Activated T-helper 1 cell treated with anti-CD3 and anti-CD28 coated beads, Interleukin-2, amount 50 U/mL, for 16 hours (primary cell): ENCODE data around the gene SRSF4.
"Not testable (repeated sequence)": the region's sequence is repeated elsewhere in the genome, so short reads cannot be mapped to it uniquely, and the experiment has no call there.

Experiments used
- DNase-seq, 2 donors: peaks; one replicate each; pipeline ENCODE4 v3.0.0-alpha.2; 2020; ENCODE audit warnings: low read depth in 1 of 2, low spot score in 1 of 2

The SRSF4 gene

DNA sequence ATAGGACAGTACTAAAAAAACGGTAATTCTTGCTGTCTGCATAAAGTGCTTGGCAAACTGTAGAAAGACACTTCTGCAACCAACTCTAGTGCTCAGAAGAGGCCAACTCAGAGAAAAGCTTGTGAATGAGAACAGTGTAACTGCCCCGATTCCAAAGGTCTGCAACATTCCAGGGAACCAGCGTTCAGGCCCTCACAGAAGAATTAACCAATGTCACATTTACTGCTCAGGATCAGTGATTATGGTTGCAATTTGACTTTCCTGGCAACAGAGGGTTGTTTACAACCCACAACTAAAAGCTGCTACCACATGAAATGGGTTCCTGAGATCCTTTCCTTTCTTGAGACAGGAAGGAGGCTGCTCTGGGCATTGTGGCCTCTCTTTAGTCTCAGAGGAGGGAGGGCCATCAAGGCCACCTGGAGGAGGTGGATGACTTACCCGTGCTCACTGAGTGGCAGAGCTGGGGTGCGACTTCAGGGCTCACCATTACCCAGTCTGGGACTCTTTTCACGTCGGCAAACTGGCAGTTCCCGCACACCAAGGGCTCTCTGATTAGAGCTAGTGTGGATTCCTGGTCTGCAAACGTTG is 15.3 kb downstream of the SRSF4 start:
- DNase-seq, result no peak

DNA sequence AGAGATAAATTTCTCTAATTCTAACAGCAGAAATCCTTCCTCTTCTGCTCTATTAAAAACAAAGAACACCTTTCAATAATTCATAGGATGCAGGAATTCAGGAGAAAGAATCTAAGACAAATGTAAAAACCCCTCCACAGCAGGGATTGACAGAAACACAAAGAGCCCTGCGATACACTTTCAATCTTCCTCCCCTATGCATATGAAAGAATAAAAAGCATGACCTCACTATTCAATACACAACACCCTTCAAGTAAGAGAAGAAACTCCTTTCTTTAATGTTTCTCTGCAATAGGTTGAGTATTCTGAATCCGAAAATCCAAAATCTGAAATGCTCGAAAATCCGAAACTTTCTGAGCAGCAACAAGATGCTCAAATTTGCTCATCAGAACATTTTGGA is 17.1 kb downstream of the SRSF4 start:
- no peak for DNase-seq

DNA sequence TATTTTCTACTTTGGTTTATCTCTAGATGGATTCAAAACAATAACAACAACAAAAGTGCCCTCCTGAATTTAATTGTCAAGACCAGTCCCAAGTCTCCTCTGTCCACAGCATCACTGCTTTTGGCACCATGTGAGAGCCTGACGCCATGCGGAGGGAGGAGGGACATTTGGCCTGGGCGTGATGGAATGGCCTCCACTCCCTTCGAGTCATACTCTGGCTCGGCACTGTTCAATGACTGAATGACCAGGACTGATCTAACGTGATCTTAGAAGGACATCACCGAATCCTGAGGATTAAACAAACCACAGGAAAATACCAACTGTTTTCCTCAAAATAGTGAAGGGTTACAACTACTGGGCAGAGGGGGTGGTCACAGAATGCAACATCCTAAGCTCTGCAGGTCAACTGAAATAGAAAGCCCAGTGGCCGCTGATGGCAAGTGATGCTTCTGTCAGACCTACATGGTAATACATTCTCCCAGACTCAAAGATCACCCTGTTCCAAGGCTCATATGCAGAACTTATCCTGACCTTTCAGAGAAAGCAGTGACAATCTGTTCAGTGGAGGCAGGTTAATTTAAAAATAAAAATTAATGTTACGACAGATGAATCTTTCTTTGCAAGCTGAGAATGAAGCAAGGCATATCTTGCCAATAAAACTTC is 19.1 kb downstream of the SRSF4 start:
- DNase-seq, result no peak

DNA sequence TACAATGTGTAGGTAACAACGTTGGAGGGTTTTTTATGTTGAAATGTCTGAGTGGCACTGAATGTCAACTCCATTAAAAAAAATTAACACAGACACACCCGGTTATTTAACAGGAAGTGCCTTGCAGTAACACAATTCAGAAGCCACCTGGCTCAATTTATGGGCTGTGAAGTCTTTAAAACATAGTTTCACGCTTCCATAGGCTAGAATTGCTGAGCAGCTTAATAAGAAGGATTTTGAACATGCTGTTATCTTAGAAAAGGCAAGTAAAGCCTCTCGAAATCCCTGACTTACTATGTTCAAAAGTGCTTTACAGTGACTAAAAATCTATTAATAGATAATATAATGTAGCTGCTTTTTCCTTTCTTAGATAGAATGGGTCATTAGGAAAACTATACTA is 19.7 kb downstream of the SRSF4 start:
- no peak for DNase-seq

DNA sequence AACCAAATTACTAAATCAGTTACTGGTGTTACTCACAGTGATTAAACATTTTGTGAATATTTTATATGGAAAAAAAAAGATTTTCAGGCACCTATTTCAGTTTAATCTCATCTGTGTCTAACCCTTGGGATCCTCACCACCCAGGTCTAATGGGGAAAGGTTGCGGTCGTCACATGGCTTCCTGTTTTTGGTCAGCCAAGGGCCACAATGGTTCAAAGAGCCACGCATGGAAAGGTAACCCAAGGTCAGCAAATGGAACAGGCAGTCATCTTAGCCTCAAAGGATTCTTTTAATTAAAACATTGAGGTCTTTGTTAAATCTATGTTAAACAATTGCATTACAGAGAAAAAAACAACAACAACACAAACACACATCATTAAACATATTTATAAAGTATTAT is 21.9 kb downstream of the SRSF4 start:
- DNase-seq, result no peak

DNA sequence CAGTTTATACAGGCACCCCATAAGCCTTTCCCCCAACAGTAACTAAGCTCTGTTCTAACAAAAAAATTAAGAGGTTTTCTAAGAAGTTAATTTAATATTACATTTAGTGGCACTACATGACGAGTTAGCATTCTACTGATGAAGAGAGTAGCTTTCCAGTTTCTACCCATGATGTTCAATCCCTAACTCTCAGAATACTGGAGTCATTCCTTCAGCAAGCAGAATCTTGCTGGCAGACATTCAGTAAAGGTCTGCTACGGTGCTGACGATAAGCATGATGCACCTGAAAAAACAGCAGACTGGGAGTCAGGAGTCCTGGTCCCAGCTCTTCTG is 24.5 kb downstream of the SRSF4 start:
- DNase-seq, result no peak

DNA sequence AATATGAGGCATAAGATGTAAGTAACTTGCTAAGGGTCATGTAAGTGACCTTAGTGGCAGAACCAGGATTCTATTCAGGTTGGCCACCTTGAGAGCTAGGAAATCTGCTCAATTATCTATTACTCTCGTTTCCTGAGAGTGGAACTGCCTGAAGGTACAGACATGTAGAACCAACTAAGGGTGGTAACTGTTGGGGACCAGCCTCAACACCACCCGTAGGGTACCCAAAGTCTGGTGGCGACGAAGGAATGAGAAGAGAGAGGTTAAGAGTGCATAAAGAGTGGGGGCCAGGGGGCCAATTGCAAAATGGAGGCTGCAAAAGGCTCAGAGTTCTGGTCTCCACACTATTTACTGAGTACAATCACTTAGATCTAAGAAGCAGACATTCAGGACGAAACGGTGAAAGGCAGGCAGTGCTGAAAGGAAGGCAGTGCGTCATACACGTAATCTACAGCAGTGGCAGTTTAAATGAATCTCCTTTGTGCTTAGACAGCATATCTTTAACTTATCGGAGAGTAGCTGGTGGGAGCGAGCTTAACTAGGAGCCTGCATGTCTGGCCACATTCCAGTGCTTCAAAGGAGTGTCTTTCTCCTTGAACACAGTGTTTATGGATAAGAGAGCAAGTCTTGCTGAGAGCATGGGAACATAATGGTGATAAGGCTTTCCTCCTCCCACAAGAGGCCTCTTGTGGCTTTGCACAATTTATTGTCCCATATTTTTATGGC is 25.0 kb downstream of the SRSF4 start:
- no peak for DNase-seq

DNA sequence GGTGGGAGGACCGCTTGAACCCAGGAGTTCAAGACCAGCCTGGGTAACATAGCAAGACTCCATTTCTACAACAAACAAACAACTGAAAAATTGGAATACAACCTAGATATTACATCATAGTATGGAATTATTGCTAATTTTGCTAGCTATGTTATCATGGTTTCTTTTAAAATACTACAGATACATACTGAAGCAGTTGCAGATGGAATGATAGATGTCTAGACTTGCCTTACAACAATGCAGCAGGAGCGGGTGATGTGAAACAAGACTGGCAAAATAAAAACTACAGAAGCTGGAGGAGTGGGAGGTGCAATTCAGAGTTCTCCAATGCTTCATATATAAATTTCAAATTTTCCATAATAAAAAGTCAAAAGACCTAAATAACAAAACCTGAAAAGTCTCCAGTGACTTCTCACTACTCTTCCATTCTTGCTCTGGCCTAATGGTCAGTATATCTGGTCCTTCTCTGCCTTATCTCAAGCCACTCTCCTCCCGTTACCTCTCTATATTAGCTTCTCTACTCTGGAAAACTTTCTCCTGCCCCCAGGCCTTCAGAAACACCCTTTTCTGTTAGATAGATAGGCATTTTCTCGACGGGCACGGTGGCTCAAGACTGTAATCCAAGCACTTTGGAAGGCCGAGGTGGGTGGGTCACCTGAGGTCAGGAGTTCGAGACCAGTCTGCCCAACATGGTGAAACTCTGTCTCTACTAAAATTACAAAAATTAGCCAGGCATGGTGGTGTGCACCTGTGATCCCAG is 29.5 kb downstream of the SRSF4 start:
- no peak for DNase-seq

DNA sequence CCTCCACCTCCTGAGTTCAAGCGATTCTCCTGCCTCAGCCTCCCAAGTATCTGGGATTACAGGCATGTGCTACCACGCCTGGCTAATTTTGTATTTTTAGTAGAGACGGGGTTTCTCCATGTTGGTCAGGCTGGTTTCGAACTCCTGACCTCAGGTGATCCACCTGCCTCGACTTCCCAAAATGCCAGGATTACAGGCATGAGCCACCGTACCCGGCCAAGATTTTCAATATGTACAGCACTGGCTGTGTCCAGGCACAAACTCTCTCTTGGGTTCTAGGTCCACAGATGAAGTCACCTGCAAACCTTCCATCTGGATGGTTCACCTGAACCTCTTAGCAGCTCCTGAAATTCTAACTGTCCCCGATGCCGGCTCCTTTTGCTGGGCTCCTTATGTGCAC is 31.4 kb downstream of the SRSF4 start:
- not testable (repeated sequence) for DNase-seq

DNA sequence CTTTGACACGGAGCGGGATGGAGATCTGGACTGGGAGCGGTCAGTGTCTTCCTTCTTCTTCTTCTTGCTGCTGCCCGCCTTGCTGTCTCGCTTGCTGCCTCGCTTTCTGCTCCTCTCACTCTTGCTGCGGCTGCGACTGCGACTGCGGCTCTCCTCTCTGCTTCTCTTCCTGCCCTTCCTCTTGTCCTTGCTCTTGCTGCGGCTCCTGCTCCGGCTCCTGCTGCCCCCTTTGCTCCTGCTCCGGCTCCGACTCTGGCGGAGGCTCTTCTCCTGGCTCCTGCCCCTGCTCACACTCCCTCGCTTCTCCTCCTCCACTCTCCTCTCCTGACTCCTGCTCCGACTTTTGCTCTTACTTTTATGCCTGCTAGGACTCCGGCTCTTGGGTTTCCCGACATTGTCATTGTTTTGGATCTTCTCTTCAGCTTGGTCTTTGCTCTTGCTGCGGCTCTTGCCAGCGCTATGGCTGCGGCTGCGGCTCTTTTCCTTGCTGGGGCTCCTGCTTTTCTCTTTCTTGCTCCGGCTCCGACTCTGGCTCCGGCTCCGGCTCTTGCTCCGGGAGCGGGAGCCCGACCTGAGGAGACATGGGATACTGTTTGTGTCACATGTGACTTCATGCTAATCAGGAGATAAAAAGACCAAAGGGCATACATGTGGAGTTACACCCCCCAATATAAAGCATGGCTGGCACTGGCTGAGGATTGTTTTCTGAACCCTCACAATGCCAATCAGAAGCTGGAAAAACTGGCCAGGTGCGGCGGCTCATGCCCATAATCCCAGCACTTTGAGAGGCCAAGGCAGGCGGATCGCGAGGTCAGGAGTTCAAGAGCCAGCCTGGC is 32.8 kb downstream of the SRSF4 start:
- no peak for DNase-seq

DNA sequence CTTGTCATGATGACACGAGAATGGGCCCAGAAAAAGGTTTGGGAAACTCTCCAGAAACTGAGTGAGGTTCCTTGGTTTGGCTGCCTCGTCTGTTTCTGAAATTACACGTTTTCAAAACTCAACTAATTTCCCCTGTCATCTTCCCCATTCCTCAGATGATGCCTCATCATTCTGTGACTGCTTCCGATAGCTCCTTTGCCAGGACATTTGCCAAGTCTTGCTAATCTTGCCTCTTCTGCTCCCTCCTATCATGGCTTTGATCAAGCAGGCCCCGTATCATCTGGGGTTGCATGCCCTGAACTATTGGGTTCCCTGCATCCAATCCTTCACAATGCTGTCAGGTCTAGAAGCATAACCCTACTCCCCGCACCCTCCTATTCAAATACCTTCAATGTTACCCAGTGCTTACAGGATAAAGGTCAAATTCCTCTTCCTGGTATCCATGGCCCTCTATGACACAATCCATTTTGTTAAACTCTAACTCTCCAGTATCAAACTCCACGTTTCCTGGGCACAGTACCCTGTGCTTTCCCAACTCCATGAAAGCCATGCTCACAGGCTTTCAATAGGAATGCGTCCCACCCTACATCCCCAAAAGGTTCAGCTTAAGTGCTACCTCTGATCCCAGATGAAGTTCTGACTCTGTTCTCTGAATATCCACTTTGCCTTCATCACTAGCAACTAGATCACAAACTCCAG is 35.8 kb downstream of the SRSF4 start:
- DNase-seq, result no peak

DNA sequence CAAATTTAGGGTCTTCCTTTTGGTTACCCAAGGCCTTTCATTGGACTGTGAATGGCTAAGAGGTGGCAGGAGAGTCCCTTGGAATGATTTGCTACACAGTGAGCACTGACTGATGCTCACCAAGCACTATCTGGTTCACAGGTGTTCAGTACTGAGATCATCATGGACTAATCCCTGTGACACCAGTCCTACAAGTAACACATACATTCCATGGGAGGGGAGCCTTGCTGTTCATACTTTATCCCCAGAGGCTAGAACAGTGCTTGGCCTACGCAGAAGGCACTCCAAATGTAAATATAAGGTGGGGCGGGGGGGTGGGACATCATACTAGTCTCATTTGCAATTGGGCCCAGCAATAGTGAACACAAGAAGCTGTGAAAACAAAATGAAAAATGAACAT is 37.5 kb downstream of the SRSF4 start:
- DNase-seq, result no peak

DNA sequence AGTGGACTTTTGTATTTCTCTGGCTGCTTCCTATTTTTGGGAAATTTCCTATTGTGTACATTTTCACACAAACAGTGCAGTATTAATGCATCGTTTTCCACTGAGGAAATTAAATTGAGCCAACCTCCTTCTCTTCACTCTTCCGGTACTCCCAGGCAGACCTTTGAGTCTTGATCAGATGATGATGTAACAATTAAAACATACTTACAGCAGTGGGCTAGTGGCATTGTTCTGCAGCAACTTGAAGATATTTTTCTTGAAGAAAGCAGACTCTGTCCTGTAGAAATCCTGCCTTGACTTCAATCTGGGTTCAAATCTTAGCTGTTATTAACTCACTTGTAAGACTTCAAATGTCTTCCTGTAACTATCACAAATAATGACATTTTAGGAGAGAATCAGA is 39.0 kb downstream of the SRSF4 start:
- DNase-seq, result no peak

DNA sequence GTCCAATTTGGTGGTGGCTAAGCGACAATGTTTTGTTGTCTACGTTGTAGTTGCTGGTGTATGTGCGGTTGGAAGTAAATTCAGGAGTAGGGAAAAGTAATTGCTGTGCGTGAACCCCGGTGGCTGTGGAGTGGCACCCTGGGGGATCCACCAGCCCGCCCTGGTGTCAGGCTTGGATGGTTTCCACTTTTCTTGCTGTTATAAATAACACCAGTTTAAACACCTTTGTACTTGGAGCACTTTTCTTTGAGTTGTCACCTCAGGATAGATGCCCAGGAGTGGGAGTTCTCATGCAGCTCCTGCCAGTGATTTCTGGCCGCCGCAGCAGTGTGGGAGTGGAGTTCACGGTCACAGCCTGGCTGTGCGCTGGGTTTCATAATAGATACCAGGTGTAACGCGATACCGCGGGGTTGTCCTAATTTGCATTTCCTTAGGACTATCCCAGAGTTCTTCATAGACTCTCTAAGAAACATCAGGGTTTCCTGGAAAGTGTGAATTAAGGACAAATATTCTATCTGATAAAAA is 45.2 kb downstream of the SRSF4 start:
- DNase-seq, result no peak

DNA sequence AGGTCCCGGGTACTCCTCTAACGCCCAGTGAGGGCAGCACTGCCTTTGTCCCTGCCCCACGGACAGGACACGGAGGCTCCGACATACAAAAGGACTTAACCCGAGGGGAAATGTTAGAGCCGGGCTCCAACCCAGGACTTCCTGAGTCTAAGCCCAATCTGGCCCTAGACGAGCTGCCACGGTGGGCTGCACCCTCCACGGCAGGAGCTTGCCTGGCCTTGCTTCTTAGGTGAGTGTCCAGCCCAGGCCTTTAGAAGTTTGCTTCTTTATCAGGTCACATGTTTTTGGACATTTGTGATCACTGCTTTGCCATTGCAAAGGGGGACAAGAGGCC is 47.0 kb downstream of the SRSF4 start:
- DNase-seq, result no peak

DNA sequence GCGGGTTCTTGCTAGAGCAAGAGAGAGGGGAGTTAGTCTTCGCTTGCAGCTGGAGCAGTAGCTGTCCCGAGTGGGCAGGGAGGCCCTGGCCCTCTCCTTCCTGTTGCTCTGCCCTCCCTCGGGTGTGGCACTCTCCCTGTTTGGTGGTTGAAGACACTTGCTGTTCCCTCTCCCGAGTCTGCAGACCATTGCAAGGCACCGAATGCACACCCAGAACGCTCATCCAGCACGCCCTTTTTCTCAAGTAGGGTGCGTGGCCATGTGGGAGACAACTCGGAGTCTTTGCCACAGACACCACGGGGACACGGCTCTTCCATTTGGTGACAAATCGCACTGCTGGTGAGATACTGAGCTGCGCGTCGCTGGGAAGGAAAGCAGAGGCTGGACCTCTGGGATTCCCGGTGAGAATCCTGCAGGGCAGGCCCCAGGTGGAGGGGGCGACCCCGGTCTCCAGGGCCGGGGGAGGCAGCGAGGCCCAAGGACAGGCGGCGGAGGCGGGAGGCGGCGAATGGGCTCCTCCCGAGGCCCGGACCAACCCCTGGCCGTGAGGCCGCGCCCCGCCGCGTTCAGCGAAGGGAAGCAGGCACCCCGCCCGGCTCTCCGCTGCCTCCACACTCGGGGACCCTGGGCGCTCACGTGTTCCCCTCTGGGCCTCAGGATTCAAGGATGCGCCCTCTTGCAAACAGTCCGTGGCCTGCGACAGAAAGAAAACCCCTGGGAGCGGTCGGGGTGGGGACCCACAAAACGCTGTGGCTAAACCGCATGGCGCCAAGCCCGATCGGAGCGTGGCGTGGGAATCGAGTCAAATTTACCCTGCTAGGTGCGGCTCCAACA is 47.6 kb downstream of the SRSF4 start:
- no peak for DNase-seq

DNA sequence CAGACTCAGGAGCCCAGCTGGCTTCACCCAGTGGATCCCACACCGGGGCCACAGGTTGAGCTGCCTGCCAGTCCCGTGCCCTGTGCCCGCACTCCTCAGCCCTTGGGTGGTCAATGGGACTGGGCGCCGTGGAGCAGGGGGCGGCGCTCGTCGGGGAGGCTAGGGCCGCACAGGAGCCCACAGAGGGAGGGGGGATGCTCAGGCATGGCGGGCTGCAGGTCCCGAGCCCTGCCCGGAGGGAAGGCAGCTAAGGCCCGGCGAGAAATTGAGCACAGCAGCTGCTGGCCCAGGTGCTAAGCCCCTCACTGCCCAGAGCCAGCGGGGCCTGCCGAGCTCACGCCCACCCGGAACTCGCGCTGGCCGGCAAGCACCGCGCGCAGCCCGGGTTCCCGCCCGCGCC is 50.6 kb downstream of the SRSF4 start:
- DNase-seq, result not testable (repeated sequence)

DNA sequence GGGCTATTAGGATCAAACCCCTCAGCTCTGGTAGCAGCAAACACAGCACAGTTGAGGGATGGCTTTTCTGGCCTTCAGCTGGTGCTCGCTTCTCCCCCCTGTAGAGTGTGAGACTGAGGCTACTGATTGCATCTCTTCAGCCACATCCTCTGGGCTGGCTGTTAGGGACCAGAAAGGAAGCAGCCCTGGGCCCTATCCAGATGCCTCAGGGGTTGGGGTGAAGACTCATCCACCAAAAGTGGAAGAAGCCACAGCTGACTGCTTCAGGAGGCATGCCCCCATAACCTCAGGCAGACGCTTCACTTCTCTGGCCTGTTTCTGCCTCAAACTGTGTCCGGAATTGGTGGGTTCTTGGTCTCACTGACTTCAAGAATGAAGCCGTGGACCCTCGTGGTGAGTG is 51.8 kb downstream of the SRSF4 start:
- DNase-seq, result no peak

DNA sequence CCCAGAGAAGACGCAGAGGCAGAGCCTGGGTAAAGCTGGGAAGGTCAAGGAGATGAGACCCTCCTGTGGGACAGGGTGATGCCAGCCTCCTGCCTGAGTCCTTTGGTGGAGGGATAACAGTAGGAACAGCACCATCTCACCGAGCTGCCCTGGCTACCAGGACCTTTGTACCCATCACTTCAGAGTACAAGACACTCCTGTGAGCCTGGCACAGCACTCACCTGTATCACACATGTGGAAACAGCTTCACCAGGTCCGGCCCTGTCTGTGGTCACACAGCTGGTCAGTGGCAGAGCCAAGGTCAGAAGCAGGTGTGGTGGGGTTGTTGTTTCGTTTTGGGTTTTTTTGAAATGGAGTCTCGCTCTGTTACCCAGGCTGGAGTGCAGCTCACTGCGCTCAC is 53.0 kb downstream of the SRSF4 start:
- no peak for DNase-seq

DNA sequence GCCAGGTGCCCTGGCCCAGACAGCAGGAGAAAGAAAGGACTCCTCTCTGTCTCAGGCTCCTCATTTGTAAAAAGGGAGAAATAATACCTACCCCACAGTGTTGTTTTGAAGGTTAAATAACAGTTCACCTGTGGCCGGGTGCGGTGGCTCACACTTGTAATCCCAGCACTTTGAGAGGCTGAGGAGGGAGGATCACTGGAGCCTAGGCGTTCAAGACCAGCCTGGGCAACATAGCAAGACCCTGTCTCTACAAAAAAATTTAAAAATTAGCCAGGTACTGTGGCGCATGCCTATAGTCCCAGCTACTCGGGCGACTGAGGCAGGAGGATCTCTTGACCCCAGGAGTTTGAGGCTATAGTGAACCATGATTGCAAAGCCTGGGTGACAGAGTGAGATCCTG is 55.5 kb downstream of the SRSF4 start:
- DNase-seq, result no peak
